Stimulated activated CD4-positive, alpha-beta T cell treated with anti-CD3 and anti-CD28 coated beads, Interleukin-1b, Interleukin-23, amount 100 ng/mL, for 24 hours (primary cell): Measurements from ENCODE around the gene DAAM2.

Experiments
- DNase-seq, 4 experiments: peaks; one replicate each; pipeline ENCODE4 v3.0.0-alpha.2; 2020; ENCODE audit warnings: low read depth in 4 of 4, low spot score in 1 of 4

The DAAM2 gene

DNA sequence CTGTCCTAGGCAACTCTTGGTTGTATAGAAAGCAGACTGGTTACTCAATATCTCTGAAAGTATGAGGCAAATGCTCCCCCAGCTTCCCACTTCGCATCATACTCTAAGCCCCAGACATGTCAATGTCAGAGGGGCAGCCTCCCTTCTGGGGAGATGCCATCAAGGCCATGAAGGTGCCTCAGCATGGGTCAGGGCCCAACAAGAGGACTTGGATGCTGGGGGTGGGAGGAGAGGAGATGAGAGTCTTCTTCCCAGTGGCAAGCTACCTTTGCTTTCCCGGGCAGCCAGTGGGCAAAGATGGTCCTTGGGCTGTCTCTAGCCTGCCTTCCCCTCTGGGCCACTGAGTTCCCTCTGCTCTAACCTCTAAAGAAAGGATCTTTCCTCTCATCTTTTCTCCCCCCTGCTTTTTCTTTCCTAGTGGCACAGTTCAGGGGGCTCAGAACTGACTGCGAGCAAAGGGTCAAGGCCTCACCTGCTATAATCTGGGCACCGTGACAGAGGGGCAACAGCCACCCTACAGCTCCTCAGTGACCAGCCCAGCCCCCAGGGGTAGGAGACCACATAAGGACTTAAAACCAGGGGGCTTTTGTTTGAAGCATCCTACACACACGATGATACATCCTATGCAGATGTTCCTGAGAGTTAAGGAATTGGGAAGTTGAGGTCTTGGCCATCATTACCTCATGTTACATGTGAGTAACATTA is 115.8 kb downstream of the DAAM2 start:
- no peak for DNase-seq

DNA sequence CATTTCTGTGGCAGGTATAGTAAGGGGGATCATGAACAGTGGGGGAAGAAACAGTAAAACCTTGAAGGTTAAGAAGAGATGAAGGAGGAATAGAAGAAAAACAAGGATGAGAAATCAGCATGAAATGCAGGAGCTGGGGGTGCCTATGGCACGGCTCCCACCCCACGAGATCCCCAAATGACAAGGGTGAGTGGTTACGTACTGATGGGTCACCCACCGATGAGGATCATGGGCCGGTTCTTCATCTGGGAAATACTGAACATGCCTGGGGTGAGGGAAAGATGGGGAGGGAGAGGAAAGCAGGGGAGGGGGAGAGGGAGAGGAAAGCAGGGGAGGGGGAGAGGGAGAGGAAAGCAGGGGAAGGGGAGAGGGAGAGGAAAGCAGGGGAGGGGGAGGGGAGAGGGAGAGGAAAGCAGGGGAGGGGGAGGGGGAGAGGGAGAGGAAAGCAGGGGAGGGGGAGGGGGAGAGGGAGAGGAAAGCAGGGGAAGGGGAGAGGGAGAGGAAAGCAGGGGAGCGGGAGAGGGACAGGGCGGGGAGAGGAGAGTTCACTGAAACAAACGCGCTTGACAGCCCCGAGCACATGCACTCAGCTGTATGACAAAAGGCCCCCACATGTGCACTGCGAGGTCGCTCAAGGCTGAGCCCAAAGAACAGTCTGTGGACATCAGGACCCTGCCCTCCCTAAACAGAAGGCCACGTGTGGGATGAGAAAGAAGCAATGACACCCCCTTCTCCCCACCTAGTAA is 116.8 kb downstream of the DAAM2 start:
- no peak for DNase-seq

DNA sequence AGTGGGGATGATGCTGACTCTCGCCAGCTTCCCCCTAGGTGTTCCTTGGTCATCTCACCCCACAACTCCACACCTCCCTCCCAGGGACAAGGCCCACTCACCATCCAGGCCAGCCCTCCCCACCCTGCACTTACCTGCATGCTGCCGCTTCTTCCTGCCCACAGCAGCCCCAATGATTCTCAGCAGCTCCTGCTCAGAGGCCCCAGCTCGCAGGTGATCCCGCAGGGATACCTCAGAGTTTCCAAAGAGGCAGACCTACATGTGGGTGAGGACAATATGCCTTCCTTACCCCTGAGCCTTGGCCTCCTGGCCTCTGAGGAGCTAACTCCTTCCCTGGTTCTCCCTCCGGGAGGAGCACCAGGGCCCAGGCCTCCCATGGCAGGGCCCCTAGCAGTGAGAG is 117.5 kb downstream of the DAAM2 start:
- no peak for DNase-seq

DNA sequence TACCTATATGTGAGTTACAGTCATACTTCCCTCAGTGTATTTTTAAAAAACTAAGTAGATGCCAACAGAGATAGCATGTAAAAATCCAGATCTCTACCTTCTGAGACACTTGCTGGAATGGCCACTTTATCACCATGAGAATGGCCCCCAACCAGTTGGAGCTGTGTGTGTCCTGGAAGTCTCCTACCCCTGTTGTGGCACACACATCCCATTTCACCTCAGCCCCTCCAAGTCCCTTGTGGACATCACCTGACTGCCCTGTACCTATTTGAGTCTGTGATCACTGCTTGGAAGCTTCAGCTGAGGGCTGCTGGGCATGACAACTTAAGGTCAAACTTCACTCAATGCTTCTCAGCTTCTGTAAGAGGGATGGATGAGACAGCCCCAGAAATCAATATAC is 118.0 kb downstream of the DAAM2 start:
- no peak for DNase-seq

DNA sequence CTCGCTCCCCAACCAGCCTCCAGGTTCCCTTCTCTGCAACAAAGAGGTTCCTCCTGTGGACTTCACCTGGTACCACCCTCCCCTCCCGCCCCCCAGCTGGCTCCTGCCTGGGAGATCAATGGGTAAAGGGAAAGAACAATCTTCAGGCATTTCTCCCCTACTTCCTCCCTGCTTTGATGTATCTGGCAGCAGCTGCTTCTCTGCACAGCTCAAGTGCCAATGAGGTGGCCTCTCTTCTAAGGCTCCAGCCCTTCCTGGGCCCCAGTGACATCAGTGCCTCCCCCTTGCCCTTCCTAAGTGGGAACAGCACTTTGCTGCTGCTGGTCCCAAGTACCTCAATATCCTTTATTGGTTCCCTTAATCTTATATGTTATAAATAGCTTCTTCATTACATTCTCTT is 118.6 kb downstream of the DAAM2 start:
- no peak for DNase-seq

DNA sequence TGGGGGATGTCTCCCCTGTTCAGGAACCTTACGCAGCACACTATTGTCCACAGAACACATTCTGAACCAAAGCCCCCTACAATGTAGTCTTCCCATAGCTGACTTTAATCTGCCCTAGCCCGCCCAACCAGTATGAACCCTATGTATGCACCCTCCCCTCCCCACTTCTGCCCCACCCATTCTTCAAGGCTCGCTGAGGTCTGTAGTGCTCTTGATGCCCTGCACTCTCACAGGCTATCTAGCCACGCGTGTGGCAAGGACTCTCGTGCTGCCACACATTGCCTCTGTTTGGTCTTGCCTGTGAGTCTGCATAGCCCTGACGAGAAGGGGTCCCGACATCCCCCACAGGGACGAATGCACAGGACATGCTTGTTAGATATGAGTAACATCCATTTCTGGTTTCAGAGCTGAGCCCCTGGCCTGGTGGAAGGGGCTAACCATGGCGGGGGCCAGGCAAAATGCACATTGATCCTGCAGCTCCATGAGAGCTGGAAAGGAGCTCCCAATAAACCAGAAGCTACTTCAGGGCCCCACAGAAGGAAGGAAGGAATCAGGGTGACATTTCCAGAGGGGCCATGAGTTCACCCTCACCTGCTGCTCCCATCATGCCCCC is 119.4 kb downstream of the DAAM2 start:
- DNase-seq = no peak

DNA sequence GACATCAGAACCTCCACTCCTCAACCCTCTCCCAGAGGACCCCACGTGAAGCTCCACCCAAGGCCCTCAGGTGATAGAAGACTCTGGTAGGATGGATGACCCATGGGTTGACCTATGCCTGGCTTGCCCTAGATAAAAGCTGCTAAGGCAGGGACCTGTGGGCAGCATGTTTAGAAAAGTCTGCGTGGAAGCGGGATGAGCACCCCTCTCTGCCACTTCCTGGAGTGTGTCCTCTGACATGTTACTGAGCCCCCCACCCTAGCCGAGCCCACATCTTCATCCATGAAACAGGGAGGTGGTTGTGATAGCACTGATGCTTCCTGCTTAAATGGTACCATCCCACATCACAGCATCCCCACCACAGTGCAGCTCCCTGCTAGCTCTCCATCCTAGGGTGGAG is 120.3 kb downstream of the DAAM2 start:
- DNase-seq = no peak

DNA sequence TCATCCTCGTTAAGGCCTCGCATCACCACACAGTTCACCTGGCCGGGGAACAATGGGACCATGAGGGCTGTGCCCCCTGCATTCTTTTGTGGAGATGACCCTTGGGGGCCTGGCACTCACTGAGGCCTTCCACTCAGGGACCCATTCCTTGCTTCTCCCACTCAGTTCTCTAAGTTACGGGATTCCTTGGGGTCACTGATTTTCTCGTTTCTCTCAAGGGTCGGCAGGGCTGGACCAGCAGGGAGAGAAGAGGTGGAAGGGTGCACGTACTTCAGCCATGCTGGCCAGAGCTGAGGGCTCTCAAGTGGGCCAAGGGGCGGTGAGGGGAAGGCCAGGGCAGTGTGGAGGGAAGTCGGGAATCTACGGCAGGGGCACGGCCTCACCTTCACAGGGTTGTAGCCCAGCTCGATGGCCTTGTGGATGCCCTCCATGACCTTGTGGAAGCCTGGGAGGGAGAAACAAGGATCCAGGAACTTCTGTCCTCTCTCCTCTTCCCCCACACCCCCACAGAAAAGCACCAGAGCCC is 121.3 kb downstream of the DAAM2 start:
- no peak for DNase-seq

DNA sequence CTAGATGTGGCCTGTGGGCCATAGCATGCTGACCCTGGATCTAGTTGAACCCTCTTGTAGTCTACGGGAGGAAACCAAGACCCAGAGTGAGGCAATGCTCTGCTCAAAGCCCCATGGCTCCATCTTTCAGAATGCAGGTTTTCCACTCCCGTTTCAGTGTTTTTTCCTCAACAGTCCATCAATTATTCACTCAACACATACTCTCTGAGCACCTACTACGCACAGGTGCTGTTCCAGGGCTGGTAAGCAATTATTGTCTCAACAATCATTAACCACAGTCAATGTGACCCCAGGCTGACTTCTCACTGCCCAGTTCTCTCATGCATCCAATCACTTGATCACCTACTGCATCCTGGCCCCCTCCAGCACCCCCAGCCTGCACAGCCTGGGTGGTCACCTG is 122.1 kb downstream of the DAAM2 start:
- DNase-seq = no peak

DNA sequence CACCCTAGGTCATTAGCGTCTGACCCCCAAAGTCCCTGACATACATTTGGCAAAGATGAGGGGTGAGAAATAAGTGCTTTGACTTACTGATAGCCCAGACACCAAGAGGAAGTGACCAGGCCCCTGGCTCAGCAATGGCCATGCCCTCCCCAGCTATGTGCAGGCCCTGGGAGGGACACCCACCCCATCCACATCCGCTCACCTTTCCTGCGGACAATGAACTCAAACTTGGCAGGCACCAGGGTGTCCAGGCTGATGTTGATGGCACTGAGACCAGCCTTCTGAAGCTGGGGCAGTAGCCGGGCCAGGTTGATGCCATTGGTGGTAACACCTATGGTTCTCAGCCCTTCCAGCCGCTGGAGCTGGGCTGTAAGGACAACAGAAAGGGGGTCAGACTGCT is 123.7 kb downstream of the DAAM2 start:
- DNase-seq = no peak

DNA sequence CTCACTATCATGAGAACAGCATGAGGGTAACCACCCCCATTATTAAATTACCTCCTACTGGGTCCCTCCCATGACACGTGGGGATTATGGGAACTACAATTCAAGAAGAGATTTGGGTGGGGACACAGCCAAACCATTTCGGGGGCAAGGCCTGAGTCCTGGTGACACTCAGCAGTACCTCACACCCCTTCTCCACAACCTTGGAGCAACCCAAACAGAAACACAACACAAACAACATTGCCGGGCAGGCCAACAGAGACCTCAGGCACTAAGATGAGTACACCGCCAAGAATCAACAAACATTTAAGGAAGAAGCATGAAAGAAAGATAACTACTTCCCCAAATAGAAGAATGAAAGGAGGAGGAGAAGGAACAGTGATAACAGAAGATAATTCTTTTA is 125.2 kb downstream of the DAAM2 start:
- DNase-seq = no peak

DNA sequence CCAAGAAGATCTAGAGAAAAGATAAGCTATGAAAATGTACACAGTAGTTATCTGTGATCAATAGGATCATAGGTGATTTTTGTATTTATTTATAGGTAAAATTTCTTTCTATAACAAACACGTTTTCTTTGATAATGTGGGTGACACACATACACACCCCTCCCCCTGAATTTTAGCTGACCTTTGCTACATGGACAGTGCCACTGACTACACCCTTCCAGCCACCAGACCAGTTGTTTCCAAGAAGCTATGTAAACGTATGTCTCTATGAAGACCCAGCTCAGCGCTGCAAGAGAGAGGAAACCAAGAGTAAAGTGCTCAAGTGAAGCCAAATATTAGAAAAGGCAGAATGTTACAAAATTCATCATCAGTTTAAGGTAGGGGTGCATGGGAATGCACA is 125.8 kb downstream of the DAAM2 start:
- DNase-seq = no peak

DNA sequence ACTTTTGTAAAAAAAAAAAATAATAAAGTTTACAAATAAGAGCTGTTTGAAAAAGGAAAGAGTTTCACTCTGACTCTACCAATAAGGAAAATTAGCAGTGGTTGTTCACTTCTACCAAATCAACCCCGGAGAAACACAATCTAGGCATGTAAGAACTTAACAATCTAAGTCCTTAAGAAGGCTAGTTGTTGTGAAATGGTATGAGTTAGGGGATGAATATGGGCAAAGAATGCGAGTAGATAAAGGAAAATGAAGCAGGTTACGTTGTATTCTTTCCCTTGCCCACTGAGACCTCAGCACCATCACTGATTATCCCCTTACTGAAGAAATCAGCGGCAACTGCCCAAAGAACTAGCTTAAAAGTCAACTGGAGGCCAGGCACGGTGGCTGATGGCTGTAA is 126.7 kb downstream of the DAAM2 start:
- no peak for DNase-seq

DNA sequence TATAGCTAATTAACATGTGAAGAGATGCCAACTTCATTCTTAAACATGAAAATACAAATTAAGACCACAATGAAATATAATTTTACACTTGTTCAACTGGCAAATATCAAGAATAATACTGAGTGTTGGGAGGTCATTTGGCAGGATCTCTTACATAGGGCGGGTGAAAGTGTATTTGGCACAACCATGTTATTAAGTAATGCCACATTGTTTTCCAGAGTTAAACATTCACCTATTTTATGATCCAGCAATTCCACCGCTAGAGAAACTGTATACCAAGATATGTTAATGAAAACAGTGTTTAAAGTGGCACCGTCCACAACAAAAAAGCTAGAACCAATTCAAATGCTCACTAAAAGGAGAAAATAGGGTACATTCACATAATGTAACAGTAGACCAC is 128.0 kb downstream of the DAAM2 start:
- DNase-seq = no peak

DNA sequence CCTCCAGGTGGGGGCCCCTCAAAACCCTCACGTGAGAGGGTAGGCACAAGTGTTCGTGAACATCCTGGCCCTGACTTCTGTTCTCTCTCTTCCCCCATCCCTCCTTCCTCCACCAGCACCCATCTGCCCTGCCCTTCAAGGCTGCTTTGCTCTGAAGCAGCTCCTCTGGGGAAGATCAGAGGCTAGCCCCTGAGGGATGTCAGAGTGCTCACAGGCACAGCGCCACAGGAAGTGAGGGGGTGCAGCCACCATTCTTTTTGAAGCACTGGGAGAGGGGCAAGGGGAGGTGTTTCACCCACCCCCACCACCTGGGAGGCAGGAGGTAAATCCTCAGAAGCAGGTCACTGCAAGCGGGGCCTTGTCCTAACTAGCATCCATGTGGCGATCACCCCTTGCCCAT is 130.6 kb downstream of the DAAM2 start:
- no peak for DNase-seq

DNA sequence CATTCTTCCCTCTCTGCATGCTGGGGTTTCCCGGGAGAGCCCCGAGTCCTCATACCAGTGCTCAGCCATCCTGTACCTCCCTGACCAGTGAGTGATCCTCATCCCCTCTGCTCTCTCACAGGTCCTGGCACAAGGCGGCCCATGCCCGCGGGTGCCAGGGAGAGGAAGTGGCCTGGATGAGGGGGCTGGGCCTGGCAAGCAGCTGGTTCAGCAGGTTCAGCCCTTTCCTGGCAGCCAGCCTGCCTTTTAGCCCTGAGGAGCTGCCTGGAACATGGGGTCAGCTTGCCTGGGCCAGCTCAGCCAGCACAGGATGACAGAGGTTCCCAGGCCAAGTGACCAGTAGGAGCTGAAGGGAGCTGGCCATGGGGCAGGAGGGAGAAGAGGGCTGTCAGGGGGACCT is 131.2 kb downstream of the DAAM2 start:
- DNase-seq = no peak

DNA sequence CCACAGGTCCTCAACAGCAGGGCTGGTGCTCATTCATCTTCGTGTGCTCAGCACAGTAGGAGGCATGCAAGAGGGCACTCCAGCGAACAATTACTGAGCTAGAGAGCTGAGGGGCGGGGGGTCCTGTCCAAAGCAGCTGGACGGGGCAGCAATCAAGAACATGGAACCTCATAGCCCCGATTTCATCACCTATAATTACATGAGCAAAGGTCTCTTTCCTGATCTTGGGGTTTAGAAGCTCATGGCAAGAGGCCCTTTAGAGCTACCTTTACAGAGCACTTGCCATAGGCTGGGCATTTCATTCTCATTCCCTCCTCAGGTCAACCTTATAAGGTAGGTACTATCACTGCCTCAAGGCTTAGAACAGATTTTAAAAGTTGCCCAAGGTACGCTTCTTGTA is 131.7 kb downstream of the DAAM2 start:
- no peak for DNase-seq

DNA sequence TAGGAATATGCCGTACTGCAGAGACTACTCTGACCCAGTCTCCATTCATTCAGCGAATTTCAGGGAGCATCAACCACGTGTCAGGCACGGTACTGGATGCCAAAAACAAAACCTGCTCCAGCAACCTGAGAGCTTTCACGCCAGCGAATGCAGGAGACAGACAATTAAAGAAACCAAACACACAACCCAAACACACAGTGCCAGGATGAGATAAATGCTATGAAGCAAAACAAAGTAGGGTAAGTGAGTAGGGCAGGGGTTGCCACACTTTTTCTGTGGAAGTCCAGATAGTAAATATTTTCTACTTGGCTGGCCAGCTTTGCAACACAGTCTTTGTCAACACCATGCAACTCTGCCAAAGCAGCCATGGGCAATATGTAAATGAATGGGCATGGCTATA is 132.1 kb downstream of the DAAM2 start:
- no peak for DNase-seq

DNA sequence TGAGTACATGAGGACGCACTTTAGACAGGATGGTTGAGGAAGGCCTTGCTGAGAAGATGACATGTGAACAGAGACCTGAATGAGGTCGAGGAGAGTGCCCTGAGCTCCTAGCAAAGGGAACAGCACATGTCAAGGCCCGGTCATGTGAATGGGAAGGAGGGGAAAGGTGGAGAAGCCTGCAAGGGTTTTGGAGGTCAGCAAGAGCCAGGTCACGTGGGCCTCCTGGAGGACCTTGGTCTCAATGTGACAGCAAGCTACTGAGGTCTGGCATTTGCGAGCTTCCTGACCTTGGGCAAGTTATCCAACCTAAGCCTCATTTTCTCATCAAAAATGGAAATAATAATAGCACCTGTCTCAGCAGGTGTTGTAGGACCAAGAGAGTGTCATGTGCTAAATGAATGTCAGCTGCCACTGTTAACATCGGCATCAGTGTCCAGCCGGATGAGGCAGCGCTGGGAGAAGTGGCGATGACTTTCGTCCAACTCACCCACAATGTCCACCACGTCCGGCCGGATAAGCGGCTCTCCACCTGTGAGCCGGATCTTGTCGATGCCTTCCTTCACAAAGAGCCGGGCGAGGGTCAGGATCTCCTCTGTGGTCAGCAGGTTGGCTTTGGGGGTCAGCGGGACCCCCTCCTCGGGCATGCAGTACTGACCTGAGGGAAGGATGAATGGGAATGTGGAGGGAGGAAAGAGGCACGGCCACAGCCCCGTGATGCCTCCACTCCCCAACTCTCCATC is 133.2 kb downstream of the DAAM2 start:
- no peak for DNase-seq

DNA sequence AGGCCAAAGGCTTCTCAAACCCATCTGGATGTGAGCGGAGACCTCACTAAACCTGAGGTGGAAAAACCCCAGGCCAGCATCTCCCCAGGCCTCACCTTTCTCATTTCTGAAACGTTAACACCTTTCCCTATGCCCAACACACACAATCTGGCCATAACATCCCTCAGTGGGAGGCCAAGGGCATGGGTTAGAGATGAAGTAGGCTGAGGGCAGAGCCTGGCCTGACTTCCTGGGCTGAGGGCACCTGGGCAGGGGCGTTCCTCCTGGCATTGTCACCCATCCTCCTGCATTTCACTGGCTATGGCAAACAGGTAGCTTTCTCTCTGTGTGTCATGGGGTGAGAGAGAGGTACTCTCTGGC is 133.7 kb downstream of the DAAM2 start:
- no peak for DNase-seq

DNA sequence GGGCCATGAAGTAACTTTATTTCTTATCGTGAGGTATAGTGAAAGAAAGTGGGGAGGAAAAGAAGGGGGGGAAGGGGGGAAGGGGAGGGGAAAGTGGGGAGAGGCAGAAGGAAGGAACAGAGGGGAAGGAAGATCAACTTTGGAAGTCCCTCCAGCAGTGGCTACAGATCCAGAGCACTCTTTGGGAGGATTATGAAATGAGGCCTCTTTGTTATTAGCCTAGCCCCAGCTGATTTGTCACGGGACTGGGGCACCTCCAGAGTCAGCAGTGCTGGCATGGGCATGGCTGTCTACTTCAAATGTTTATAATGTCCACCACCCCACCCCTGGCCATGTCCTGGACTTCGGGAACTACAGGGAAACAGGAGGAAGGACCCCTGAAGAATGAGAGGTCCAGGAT is 134.5 kb downstream of the DAAM2 start:
- no peak for DNase-seq

DNA sequence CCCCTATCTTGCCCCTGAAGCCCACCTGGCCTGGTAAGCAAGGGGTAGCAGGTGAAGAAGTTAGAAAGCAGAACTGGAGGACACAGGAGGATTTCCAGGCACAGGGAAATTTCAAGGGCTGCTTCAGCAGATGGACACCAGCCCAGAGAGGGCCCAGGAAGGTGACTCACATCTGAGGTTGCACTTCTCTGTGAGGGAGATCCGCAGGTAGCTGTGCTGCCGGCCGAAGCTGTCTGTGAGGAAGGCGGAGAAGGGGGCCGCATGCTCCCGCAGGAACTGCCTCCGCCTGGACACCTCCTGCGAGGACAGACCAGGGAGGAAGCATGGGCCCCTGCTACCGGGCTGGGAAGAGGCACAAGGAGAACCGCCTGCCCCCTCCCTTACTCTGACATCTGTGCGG is 135.0 kb downstream of the DAAM2 start:
- DNase-seq = no peak
